ENCODE data around the gene NSF.
"Not testable (repeated sequence)": the region's sequence is repeated elsewhere in the genome, so short reads cannot be mapped to it uniquely, and the experiment has no call there.

Gene NSF

DNA sequence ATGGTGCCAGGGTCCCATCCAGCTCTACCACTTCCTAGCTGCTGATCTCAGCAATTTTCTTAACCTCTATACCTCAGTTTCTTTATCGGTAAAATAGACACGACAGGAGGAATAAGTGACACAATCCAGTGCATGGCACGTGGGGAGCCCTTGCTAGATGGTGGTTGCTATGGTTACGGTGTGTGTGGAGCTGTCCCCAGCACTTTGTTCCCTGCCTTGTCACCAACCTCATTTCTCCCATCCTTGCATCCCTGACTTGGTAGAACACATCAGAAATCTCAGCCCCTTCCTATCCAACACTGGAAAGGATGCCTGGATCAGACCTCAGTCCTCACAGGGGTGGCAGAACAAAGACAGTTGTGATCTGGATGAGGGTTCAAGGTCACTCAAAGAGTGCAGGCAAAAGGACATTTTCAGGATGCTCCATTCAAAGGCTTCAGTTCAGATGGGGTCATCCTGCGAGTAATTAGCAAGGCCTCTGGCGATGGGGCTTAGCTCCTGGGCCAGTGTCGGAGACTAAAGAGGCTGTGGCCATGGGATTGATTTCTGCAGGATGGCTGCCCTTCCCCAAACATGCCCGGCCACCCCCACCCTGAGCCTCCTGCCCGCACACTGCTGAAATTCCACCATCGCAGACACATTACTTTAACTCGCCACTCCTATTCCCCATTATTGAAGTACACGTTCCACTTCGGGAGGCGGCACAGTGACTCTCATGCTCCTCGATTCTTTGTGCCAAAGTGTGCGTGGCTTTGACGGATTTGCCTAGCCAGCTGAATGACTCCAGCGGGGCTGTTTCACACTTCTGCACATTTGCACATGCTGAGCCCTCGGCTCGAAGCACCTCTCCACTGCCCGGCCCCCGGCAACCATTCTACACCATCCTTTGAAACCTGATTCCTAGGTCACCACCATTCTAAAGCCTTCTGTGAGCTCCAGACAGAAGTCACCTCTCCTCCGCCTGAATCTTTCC lies 187.8 kb downstream of the NSF start:
- no peak for DNase-seq

DNA sequence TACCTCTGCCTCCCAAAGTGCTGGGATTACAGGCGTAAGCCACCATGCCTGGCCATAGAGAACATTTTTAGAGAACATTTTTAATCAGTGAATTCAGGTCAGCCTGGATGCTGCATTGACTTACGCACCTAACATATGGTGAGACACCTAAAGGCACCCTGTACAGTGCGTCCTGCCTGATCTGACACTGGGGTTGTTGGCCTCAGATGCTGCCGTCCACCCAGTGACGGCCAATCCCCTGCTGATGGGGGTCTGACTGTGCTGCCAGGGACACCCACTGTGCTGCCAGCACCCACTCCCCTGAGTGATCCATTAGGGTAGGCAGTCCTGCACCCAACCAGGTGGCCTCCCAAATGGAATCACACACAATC lies 189.5 kb downstream of the NSF start:
- DNase-seq: no peak

DNA sequence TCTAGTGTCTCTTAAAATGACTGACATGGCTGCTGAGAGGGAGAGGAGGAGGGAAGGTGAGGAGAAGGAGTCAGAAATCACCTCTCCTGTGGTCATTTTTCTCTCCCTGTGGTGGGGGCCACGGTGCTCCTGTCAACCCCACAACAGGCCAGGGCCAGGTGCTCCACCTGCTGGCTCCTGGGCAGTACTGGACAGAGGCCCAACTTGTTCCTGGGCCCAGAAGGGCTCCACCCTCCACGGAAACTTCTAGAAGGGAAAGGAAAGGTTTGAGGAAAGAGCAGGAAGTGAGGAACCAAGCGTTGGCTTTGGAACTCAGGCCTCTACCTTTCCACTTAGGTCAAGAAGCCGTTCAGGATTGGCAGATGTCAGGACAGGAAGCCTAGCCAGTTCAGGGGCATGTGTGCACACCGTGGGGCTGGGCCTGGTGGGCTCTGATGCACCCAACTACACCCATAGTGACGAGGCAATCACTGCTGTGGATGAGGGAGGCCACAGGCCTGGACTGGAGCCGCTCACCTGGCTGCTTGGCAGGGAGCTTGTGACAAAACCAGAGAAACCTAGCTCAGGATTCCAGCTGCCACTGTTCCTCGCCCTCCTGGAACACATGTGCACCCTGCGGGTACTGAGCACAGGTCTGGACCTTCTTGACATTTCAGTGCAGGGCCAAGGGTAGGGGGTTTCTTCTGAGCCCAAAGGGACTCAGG lies 191.9 kb downstream of the NSF start:
- DNase-seq: no peak

DNA sequence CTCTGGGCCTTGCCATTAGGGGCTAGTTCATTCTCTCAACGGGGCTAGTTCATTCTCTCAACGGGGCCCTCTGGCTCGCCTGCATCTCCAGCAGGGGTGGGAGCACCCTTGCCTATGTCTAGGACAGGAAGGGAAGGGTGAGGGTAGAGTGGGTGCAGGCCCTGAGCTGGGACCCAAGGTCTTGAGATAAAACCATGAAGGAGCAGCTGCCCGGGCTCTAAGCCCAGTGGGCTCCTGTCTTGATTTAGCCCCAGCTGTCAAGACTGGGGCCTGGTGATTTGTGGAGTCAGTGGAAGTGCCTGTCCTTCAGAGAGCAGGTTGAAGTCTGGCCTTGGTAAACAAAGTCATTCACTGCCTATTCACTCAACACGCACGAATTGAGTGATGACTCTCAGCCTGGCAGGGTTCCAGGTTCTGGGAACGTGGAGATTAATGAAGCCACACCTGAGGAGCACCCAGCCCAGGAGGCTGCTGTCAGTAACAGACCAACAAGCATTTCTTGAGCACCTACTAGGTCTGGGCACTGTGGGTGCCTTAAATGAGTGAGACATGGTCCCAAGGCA lies 192.6 kb downstream of the NSF start:
- no peak for DNase-seq

DNA sequence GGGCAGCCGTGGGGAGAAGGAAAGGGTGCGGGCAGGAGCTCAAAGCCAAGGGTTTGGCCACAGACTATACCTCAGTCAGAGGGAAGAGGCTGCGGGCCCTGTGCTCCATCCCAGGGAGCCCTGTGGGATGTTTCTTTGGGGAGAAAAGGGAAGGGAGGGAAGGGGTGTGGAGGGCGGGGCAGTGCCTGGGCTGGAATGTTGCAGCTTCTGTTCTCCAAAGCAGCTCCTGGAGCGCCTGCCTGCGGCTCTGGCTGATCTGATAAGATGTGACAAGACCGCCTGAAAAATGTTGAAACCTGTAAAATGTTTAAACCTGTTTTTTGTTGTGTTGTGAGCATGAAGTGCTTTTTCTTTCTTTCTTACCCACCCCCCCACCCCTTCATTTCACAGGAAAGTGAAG lies 195.2 kb downstream of the NSF start:
- DNase-seq: no peak

DNA sequence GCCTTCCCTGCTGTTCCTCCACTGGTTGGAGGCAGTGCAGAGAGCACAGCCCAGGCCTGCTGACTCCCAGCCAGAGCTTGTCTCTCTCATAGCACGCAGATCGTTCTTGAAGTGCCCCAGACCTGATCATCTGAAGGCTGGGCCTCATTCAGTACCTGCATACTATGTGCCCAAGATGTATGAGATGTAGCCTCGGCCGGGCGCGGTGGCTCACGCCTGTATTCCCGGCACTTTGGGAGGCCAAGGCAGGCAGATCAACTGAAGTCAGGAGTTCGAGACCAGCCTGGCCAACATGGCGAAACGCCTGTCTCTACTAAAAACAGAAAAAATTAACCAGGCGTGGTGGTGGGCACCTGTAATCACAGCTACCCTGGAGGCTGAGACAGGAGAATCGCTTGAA lies 197.0 kb downstream of the NSF start:
- DNase-seq: no peak

DNA sequence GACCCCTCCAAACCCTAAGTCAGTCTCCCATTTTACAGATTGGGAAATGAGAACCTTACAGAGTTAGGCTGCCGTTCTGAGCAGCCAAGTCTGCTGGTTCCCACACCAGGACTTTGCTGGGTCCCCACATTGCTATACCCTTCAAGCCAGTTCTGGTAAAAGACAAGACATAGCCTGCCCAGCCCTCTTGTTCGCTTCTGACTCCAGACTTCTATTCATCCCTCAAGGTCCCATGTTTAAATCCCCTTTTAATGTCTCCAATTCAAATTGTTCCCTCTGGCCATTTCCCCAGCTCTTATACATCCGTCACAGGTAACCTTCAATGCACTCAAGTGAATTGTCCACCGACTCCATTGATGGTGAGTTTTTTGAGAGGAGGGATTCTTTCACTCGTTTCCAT lies 197.8 kb downstream of the NSF start:
- DNase-seq: no peak

DNA sequence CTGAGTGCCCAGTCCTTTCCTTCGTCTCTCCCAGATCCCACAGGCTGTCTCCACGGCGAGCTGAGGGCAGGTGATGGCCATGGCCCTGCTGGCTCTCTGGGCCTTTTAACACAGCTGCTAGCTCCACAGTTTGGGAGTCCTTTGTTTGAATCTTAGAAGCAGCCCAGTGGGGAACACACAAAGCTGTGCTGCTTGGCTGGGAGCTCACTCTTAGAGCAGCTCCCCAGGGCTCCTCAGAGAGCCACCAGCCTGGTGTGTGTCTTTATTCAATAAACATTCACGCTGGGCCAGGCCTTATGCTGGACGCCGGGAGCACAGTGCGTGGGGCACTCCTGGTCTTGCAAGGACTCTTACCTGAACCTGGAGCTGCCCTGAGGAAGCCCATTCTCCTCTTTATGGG lies 198.3 kb downstream of the NSF start:
- no peak for DNase-seq

DNA sequence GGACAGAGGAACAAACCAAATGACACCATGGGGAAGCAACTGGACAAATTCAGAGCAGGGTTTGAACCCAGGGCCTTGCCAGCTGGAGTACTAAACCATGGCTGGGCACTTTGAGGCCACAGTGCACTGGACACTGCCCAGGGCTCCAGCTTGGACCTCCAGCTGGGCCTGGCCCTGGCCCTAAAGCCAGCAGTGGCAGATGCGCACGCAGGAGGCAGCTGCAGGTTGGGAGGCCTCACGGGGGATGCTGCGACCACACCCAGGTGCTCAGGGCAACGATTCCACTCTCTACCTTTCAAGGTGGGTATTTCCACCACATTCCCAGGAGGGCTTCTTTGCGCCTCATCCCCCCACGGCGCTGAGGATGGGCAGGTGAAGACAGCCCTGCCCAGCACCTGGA lies 199.1 kb downstream of the NSF start:
- no peak for DNase-seq

DNA sequence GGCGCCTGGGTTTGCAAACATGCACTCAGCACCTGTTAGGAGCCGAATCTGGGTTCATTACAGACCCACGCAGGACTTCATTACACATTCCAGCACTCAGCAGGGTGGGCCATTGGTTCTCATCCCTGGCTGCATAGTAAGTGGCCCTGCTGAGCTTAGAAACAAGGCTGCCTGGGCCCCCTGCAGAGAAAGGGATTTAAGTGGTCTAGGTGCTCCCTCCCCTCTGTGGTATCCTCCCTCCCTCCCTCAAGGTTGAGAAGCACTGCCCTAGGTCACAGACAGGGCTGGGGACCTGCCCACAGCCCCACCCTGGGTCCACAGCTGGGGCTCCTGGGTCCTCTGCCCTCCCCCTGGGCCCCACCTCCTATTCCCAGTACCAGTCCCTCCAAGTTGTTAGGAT lies 199.7 kb downstream of the NSF start:
- DNase-seq: no peak

DNA sequence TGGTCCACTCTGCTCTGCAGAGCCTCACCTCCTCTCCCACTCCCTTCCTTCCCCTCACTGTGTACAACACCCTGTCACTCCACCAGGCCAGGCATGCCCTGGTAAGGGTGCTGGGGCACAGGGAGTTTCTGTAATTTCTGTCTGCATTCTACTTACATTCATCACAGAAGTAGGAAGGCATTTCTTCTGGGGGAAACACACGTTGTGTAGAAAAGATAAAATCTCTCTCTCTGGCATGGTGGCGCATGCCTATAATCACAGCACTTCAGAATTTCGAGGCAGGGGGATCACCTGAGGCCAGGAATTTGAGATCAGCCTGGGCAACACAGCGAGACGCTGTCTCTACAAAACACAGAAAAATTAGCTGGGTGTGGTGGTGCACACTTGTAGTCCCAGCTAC lies 201.1 kb downstream of the NSF start:
- no peak for DNase-seq

DNA sequence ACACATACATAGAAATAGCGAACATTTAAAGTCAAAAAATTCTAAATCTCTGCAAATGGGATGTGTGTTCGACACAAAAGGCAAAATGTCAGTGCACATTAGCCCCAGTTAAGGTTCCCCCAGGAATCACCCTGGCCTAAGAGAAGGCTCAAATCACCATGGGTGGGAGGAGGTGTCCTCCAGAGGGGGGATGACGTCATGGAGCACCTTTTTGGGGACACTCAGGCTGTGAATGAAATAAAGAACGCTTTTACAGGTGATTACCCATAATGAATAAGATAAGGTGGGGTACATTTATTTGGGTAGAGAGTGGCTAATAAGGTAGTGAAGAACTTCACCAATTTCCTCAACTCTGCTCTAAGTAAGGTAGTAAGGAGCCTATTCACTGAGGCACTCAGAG lies 201.6 kb downstream of the NSF start:
- DNase-seq: no peak

DNA sequence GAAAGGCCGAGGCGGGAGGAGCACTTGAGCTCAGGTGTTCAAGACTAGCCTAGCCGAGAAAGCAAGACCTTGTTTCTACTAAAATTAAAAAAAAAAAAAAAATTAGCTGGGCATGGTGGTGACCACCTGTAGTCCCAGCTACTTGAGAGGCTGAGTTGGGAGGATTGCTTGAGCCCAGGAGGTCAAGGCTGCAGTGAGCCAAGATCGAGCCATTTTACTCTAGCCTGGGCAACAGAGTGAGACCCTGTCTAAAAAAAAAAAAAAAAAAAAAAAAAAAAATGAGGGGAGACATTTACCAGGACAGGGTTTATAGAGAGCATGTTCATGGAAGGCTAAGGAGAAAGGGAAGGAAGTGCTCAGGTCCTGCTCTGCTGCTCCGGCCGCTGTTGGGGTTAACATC lies 202.6 kb downstream of the NSF start:
- not testable (repeated sequence) for DNase-seq

DNA sequence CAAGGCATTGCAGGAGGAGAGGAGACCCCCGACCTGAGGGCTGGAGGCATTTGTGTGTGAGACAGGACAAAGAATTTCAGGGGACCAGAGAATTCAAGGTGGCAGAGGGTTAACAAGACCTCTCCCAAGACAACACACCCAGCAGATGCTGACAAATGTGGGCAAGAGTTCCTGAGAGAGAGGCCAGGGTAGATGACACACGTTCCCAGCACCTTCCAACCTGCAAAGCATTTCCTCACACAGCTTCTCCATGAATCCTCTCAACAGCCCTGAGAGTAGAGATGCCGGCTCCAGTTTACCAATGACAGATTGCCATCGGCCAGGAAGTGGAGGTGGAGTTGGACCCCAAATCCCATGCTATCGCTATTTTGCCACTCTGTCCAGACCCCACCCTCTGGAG lies 203.1 kb downstream of the NSF start:
- DNase-seq: no peak

DNA sequence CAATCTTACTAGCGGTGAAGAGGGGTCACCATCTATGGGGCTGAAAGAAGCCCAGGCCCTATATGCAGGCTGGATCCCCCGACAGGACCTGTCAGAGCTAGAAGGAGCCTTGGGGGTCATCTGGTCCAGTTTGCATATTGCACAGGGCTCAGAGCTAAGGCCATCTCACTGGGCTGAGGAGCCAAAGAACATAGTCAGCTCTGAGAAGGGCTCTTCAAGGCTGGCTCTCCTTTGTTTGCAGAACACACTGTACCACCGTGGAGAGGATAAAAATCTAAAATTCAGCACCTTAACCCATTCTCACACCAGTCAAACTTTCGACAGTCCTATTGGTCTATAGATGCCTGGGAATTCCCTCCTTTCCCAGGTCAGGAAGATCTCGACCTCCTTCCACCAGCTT lies 203.8 kb downstream of the NSF start:
- no peak for DNase-seq

DNA sequence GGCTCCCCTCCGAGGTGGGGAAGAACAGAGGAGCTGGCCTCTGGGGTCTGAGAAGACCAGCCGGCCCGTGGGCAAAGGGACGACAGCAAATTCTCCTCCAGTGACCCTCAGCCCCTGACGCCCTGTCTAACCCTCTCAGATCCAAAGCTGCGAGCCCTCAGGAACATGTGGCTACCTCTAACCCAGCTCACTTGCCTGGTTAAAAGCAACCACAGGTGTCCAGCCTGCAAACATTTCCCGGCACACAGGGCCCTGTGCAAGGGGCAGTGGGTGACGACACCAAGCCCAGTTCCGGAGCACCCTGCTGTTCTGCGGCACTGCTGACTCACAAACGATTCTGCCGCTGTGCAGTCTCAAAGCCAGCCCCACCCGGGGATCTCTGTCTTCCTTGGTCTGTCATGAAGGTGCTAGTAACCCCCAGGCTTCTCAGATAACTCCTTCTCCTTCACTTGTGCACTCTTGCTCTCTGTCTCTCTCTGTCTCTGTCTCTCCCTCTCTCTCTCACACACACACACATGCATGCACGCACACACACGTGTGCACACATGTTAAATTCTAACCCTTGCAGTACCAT lies 205.0 kb downstream of the NSF start:
- no peak for DNase-seq

DNA sequence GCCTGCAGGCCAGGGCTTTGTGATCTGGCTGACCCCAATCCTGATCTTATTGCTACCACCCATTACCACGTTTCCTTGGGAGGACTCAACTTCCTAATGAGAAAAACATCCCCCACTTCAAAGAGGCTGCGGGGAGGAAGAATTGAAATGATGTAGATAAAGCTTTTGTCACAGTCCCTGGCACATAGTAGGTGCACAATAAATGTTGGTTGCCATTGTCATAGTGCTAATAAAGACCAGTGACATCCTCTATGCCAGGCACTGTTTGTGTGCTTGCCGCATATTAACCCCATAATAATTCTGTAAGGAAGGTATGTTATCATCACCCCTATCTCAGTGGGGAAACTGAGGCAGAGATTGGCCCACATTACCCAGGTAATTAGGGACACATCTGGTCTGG lies 205.6 kb downstream of the NSF start:
- no peak for DNase-seq

DNA sequence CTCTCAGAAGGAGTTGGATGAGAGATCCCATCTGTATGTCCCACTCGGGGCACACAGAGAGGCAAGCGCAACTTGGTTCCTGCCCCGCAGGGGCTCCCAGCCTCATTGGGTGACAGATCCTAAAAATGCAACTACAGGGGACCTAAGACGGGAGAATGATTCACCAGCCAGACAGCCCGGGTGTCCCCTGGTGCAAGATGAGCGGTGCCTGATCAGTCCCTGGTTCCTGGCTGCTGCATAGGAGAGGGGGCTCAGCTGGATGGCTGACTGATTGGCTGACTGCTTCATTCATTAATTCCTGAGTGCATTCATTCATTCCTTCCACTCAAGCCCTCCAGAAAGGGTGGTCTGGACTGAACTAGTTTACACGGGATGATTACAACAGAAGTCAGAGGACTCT lies 206.1 kb downstream of the NSF start:
- no peak for DNase-seq

DNA sequence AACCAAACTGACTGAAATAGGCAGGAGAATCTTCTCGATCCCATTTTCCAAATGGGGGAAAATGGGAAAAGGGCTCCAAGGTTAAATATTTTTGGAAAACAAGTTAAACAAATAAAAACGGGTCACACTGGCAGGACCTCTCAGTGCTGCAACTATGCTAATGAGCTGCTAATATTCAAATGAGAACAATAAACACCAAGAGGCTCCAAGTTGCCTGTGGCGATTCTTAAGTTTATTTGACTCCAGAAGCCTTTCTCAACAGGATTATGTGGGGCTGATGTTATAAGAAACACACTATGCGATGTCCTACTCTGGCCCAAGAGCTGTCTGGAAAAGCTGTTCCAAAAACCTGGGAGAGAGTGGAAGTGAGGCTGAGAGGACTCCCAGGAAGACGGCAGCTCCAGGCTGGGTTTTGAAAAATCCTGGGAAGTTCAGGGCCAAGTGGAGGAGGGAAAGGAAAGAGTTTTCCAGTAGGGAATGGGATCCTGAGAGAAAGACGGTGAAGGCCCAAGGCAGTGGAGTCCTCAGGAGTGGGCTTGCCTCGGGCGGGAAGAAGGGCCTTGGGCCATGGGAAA lies 206.6 kb downstream of the NSF start:
- no peak for DNase-seq

DNA sequence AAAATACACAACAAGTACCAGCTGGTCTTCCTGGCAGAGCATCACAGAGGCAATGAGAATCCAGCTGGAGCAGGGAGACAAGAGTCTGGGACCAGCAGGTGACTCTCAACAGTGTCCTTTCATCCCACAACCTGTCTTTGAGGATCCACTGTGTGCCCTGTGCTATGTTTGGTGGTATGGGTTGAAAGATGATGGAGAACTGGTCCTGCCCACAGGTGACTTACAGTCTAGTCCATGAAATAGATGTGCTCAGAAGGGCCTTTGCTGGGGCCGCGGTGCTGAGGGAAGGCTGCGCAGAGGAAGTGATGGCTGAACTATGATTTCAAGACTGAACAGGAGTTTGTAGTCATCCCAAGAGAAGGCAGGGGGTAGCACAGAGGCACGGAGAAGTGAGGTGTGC lies 210.1 kb downstream of the NSF start:
- DNase-seq: no peak

DNA sequence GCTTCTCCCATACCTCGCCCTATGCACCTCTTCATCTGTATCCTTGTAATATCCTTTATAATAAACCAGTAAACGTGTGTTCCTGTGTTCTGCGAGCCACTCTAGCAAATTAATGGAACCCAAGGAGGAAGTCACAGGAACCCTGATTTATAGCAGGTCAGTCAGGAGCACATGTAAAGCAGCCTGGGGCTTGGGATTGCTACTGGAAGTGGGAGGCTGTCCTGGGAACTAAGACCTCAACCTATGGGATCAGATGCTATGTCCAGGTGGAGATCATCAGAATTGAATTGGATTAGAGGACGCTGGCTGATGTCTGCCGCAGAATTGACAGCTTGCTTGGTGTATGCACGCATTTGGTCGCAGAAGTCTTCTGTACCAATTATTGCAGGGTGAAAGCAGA lies 212.3 kb downstream of the NSF start:
- DNase-seq: no peak

DNA sequence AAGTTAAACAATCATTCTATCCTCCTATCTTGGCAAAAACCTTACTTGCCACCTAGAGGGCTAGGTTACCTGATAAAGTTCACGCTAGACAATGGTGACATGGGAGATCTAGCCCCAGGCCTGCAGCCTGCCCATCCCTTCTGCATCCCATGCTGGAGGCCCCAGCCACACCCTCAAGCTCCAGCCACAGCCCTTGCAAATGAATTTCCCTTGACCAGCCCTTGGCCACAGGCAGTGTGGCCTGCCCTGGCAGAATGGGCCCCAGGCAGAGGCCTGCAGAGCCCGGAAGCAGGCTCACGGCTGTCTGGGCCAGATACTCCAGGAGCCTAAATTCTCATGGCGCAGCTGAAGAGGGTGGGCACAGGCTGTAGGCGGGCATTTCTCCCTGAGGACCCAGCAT lies 213.1 kb downstream of the NSF start:
- DNase-seq: no peak

DNA sequence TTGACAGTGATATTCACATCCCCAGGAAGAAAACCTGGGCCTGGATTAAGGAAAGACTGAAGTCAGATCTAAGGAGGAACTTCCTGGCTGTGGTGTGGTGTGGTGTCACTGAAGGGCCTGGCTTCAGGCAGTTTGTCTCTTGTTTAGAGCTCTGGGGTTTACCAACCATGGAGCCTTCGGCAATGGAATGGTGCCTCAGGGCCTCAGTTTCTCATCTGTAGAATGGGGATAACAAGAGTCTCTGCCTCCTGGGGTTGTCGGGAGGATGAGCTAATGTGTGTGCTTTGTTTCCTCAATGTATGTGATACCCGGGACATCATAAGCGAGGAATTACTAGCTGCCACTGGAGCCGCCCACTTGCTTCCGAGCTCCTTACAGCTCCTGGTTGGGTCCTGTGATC lies 215.3 kb downstream of the NSF start:
- no peak for DNase-seq

All from effector CD4-positive, alpha-beta T cell (primary cell).